AG08396 (cell line): ENCODE results near the gene DOCK4.
"Not testable (repeated sequence)": the region's sequence is repeated elsewhere in the genome, so short reads cannot be mapped to it uniquely, and the experiment has no call there.

ENCODE experiments used
- DNase-seq: peaks from one replicate; pipeline ENCODE4 v3.0.0; 2012; ENCODE audit warnings: low spot score, mixed read lengths

Gene DOCK4

DNA sequence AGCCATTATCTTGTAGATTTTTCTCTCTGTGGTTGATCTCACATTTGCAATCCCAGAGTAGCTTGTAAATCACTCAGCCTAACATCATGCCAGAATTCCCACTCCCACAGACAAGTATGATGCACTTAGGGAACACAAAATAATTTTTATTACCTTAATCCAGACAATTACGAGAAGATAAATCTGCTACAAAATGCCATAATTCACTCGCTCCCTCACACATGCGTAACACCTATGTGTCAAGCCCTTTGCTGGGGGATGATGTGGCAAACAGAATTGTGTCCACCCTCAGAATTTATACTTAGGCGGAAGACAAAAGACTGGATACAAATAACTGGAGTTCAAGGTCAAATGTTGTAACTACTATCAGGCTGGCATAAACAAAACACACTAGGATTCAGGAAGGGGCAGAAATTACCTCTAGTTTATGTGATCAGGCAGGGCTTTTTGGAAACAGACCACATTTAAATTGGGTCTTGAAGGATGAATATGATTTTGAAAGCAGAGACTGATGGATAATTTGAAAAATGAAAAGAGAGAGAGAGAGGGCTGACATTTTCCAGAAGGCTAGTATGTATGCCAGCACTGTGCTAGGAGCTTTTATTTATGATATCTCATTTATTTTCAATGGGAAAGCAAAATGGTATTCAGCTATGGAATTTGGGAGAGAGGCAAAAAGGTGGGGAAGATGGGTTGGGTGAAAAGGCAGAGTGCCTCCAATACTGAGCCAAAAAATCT is 69.8 kb downstream of the DOCK4 start:
- DNase-seq = no peak

DNA sequence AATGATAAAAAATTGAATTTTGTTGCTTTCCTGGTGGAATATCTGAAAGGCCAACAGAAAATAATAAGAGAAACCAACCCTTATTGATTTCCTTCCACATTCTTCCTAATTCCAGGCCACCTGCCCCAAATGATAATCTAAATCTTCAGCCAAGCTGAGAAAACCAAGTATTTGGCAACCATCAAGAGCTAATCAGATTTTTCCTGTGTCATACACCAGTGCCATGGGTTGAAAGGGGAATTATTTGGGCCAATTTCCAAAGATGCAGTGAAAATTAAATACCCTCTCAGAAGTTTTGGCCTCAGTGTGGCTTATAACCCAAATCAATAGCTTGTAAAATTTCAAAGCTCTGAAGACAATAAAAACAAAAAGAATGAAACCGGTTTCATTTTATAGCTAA is 70.4 kb downstream of the DOCK4 start:
- no peak for DNase-seq

DNA sequence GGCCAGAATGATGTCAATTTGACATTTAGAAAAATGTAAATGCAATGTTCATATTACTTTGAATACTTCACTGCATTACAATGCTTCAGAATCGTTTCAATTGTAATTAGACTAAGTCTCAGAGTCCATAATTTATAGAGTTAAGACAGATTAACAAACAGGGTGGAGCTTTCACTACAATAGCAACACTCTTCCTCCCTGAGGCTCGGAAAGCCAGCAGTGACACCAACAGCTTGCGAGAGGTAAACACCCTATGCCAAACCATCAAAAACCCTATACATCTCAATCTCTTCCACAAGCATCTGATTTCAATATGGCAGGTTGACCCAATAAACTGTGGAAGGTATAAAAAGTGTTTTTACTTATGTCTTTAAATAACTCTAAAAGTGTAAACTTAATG is 72.2 kb downstream of the DOCK4 start:
- DNase-seq = no peak

DNA sequence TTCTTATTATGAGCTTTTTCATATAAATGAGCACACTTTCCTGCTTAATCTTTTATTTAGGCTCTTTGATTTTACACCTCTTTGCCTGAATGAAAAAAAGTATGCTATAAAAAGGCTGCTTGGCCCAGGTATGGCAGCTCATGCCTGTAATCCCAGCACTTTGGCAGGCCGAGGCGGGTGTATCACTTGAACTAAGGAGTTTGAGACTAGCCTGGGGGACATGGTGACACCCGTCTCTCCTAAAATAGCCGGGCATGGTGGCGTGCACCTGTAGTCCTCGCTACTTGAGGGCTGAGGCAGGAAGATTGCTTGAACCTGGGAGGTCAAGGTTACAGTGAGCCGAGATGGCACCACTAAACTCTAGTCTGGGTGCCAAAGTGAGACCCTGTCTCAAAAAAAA is 72.9 kb downstream of the DOCK4 start:
- no peak for DNase-seq

DNA sequence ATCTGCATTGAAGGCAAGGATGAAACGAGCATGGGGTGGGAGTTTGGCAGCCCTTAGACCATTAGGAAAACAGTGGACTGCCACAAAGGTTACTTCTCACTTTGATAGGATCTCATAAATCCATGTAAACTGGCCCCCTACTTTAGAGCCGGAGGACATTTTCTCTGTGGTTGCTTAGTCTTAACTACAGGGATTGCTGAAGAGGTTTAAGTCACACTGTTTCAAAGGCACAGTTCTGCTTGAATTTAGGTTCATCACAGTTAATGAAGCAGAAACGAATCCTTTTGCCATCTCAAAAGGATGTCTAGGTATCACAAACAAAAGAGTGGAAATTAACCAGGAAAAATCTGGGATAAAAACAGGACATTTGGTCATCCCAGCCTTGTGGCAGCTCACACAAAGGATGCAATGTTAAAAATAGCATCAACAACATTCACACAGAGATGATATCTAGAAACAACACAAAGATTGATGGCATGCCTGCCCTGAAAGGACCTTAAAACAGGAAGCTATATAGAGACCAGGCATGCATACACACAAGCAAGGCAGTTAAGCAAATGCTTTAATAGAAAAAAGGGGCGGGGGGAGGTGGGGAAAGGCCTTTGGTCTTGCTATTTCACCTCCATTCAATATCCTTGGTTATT is 74.0 kb downstream of the DOCK4 start:
- DNase-seq = no peak

DNA sequence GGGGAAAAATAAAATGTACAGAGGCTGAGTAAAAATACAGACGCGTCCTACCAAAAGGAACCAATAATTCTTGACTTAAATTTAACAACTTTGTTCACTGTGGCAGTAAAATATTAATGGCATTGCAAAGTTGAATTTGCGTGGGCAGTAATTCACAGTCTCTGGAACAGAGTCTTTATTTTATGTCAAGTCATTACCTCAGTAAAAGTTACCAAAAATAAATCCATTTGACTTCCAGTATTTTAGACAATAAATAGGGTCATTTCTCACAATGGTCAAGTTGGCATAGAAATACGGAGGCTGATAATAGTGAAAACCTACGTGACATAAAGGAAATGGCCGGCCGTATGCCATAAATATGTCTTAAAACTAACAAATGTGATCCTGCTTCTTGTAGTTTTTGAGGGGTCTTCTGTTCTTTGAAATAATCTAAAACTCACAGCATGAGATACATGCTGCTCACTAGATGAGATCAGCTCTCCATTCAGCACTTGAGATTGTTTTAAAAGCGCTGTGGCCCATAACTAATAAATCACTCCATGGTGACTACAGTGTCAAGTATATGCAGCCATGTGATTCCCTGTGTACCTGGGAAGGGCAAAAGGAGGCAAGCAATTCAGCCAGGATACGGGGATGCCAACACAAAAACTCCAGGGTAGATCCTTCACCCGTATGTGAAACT is 75.3 kb downstream of the DOCK4 start:
- DNase-seq = no peak

DNA sequence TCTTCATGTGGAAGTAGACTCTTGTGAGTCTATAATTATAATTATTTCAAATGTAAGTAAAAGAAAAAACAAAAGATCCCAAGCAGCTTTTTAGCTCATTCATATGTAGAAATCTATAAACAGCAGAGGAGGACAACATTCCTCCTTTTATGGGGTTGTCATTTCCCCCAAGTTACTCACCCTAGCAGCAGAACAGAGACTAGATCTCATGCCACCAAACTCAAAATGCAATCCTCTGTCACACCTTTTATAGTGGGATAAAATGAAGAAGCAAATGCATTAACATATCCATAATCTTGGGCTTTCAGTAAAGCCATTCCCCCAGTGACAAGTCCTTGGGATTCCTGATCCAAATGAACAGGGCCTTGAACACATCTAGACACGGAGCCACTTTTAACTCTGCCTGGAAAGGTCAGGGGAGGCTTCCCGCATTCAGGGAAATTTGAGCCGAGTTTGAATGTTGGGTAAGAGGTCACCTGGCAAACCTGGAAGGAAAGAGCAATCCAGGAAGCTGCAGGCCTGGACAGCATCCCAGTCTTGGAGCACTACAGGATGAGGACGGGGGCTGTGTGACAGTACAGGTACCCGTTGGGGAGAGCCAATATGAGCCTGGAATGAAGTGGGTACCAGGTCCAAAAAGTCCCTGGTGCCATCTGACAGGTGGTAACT is 76.4 kb downstream of the DOCK4 start:
- DNase-seq = no peak

DNA sequence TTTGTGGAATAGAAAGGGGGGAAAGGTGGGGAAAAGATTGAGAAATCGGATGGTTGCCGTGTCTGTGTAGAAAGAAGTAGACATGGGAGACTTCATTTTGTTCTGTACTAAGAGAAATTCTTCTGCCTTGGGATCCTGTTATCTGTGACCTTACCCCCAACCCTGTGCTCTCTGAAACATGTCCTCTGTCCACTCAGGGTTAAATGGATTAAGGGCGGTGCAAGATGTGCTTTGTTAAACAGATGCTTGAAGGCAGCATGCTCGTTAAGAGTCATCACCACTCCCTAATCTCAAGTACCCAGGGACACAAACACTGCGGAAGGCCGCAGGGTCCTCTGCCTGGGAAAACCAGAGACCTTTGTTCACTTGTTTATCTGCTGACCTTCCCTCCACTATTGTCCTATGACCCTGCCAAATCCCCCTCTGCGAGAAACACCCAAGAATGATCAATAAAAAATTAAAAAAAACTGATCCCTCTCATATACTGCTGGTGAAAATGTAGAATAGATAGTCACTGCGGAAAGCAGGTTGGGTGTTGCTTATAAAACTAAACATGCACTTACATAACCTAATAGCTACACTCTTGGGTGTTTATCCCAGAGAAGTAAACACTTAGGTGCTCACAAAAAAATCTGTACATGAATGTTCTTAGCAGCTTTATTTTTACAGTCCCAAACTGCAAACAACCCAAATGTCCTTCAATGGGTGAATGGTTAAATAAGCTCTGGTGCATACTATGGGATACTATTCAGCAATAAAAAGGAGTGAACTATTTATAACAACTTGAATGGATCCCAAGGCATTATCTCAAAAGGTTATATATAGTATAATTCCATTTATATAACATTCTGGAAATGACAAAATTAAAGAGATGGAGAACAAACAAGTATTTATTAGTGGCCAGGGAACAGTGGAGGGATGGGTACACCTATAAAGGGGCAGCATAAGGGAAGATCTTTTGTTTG is 77.5 kb downstream of the DOCK4 start:
- not testable (repeated sequence) for DNase-seq

DNA sequence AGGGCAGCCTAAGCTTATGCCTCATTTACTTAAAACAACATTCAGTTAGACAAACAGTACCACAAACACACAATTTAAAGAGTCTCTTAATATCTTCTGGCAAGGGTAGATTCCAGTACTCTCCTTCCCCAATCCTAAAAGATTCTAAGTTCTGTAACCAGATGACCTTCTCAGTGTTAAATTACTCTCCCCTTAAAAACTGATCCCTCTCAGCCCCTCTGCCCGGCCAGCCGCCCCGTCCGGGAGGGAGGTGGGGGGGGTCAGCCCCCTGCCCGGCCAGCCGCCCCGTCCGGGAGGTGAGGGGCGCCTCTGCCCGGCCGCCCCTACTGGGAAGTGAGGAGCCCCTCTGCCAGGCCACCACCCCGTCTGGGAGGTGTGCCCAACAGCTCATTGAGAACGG is 78.2 kb downstream of the DOCK4 start:
- not testable (repeated sequence) for DNase-seq

DNA sequence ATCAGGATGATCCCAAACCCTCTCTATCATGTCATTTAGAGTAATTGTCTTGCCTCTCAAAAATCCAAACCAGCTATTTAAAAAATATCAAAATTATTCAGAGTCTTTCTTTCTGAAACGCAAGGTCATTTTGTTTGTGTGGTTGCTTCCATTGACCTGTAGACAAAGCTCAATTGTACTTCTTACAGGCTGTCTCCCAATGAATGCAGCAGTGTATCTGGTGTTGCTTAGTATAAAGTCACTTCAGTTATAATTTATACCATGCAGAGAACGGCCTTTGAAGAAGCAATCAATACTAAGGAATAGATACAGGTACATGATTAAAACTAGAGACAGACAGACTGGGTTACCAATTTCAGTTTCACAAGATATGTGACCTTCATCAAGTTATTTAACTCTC is 80.9 kb downstream of the DOCK4 start:
- DNase-seq = no peak

DNA sequence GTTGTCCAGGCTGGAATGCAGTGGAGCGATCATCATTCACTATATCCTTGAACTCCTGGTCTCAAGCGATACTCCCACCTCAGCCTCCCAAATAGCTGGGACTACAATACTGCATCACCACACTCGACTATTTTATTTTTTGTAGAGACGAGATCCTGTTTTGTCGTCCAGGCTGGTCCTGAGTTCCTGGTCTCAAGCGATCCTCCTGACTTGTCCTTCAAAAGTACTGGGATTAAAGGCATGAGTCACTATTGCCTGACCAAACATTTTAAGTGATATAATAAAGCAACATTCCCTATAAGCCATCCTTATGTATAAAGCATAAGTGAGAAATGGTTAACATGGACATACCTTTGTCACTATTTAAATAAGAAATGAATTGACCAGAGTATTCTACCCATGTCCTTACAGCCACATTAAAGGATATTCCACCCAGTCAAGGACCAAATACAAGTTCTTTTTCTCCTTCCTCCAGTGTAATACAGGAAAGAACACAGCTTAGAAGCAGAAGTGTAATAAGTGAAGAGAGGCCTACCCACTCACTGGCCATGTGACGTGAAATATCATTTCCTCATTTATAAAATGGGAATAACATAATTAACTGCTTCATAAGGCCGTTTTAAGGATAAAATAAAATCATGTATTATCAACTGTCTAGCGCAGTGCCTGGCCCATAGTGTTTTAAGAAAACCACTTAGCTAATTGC is 82.0 kb downstream of the DOCK4 start:
- no peak for DNase-seq

DNA sequence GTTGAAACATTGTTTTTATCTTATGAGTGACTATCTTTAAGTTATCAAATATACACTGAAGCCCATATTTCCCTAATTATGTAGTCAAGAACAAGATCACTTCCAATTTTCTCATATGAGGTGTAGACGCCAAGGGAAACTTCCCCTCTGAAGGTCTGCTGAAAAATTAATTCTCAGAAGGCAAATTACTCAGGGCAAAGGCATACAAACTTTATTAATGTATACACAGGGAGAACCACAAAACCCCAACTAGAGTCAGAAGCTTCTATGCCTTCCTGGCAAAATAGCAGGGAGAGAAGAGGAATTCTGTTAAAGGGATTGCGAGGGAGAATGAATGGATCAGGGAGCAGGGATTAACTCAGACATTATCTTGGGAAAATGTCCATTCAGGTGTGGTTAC is 83.4 kb downstream of the DOCK4 start:
- no peak for DNase-seq

DNA sequence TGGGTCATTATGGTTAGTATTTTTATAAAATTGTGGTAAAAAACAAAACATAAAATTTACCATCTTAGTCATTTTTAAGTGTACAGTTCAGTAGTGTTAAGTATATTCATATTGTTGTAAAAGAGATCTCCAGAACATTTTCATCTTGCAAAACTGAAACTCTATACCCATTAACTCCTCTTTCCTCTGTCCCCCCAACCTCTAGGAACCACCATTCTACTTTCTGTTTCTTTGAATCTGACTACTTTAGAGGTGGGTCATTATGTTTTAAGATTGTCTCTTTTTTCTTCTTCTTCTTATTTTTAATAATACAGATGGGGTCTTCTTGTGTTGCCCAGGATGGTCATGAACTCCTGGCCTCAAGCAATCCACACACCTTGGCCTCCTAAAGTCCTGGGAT is 84.1 kb downstream of the DOCK4 start:
- DNase-seq = no peak

DNA sequence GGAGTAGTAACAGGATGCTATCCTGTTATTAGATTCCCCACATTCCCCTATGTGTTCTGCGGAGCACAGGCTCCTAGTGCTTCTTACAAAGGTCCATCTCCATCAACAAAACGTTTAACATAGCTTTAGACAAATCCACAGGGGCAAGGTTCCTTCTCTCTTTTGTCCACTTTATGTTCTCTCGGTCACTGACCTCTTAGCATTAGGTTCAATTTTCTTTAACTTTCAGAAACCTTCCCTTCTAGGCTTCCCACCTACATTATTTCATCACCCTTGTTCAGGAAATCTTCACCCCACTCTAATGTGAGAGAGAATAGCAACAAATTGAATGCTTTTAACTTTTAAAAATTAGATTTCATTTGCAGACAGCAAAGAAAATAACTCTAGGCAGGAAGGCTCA is 84.9 kb downstream of the DOCK4 start:
- DNase-seq = no peak

DNA sequence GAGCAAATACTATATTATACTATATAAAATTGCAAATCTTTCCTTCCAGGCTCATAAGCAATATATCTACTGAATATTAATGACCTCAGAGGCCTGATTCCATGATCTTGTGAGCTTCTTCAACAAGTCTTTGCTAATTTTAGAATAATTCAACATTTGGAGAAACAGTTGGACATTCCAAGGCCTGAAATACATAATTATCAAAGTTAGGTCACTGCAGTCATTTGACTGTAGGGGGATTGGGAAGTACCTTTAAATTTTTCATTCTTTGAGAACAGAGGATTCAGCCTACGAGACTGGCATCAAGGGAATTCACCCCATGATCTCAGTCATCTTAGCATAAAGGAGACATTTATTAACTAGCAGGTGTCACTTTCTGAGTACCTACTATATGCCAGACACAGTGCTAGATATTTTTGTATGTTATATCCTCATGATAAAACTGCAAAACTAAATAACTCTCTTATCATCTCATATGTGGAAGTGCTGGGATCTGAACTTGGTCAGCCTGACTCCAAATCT is 85.4 kb downstream of the DOCK4 start:
- no peak for DNase-seq

DNA sequence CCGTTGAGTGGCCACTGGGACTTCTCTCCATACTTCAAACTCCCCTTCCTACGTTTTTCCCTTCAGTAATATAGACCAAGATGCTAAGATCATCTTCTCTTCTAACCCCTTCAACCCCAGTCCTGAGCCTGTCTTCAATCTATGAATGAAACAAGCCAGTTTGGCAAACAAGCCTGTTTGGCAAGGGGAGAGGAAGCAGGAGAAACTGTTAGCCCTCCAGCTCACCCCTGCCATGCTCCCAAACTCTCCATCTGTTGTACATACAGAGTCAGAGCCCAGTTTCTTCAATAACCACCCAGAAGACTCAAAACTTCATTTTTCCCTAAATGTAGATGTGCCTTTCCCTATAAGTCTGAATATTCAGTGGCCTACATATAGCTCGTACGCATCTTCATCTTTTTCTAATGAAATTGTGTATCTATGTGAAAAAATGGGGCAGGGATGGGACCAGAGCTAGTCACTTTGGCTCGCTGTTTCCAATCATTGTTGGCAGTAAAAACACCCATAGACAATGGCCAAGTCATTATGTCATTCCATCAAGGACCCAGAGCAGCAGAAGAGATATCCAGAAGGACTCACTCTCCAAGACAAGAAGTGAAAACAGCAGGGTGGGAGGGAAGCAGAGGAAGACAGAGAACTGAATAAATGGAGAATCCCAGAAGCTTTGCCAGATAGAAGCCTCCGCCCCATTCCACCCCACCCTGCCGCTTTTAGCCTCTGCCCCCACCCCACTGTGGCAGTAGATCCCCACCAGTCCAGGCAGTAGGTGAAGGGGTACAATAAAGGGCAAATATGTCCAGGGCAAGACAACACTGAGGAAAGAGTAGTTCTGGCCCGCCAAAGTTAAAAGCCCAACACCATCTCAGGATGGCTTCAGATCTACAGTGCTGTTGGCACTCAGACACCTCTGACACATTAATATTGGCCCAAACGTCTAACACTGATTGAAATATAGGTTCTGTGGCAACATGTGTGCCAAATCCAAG is 87.3 kb downstream of the DOCK4 start:
- DNase-seq = no peak

DNA sequence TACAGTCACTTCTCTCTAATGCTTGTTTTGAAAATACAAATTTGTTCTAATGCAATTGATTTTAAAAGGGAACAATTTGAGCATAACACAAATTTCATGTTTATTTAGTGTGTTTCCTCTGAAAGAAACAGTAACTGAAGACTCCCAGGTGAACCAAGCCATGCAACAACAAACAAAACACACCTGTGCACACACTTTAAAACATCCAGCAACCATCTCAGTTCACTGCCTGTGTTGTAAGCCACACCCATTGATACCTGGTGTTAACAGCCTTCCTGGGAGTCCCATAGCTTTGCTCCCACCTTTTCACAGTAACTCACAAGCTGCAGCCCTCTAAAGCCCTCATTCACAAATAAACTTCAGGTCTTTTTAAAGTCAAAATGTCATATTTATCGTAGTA is 89.3 kb downstream of the DOCK4 start:
- DNase-seq = no peak

DNA sequence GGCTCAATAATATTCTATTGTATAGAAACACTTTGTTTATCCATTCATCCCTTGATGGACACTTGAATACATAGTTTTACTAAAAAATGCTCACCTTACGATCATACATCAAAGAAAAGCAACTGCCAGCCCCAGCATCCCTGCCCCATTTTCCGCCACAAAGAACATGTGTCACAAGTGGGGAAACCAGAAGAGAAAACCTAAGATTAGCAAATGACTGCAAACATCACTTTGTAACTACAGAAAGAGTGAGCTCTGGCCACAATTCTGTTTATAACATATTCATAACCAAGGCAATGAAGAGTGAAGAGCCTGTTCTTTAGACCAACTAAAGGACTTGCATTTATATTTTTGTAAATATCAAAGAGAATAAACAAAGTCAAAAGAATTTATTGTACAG is 89.8 kb downstream of the DOCK4 start:
- no peak for DNase-seq

DNA sequence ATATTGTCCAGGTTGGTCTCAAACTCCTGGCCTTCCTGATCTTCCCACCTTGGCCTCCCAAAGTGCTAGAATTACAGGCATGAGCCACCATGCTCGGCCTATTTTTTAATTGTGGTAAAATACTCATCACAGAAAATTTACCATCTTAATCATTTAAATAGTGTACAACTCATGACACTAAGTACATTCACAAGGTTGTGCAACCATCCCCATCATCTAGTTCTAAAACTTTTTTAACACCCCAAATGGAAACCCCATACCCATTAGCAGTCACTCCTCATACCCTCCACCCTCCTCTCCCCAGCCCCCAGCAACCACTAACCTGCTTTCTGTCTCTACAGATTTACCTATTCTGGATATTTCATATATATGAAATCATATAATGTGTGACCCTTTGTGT is 90.3 kb downstream of the DOCK4 start:
- DNase-seq = no peak
